CMK (cell line): ENCODE measurements around the gene GALNT17.

Source experiments
- DNase-seq: peaks from one replicate; pipeline ENCODE4 v3.0.0-alpha.2; 2010; ENCODE audit warnings: low read depth

The GALNT17 gene

GRCh38 chr7:71132127-71132376 lies at the start of gene GALNT17:
Gene GALNT17 (plus strand): TSS chr7:71132144.
- DNase-seq, result no peak

- no peak for DNase-seq
Observed at GRCh38 chr7:71095266-71095860, 36.6 kb upstream of the GALNT17 start.

- no peak for DNase-seq
Observed at GRCh38 chr7:71096351-71096750, 35.6 kb upstream of the GALNT17 start.

- no peak for DNase-seq
Observed at GRCh38 chr7:71106226-71106625, 25.7 kb upstream of the GALNT17 start.

GRCh38 chr7:71112436-71112835 lies 19.5 kb upstream of the GALNT17 start:
- DNase-seq, result no peak

- no peak for DNase-seq
Observed at GRCh38 chr7:71120096-71120495, 11.8 kb upstream of the GALNT17 start.

GRCh38 chr7:71129126-71129525 lies 2.8 kb upstream of the GALNT17 start:
- DNase-seq, result no peak

GRCh38 chr7:71130031-71130679 lies 1.8 kb upstream of the GALNT17 start:
- no peak for DNase-seq

GRCh38 chr7:71131256-71132126 lies 453 bp upstream of the GALNT17 start:
- DNase-seq, result no peak

GRCh38 chr7:71132377-71133231 lies 660 bp downstream of the GALNT17 start:
- no peak for DNase-seq

GRCh38 chr7:71133232-71133622 lies 1.3 kb downstream of the GALNT17 start:
- no peak for DNase-seq

GRCh38 chr7:71133856-71134255 lies 1.9 kb downstream of the GALNT17 start:
- DNase-seq, result no peak

- DNase-seq, result no peak
Observed at GRCh38 chr7:71135116-71135515, 3.2 kb downstream of the GALNT17 start.

- DNase-seq, result no peak
Observed at GRCh38 chr7:71135663-71136062, 3.7 kb downstream of the GALNT17 start.

- no peak for DNase-seq
Observed at GRCh38 chr7:71137479-71137878, 5.5 kb downstream of the GALNT17 start.

- no peak for DNase-seq
Observed at GRCh38 chr7:71140264-71140663, 8.3 kb downstream of the GALNT17 start.

GRCh38 chr7:71144963-71145362 lies 13.0 kb downstream of the GALNT17 start:
- DNase-seq, result no peak

GRCh38 chr7:71145906-71146901 lies 14.3 kb downstream of the GALNT17 start:
- DNase-seq, result no peak

- no peak for DNase-seq
Observed at GRCh38 chr7:71148098-71148497, 16.2 kb downstream of the GALNT17 start.

- DNase-seq, result no peak
Observed at GRCh38 chr7:71155236-71155635, 23.3 kb downstream of the GALNT17 start.

GRCh38 chr7:71157757-71158156 lies 25.8 kb downstream of the GALNT17 start:
- no peak for DNase-seq
